Measurements from ENCODE around the gene GIMD1.

DNA sequence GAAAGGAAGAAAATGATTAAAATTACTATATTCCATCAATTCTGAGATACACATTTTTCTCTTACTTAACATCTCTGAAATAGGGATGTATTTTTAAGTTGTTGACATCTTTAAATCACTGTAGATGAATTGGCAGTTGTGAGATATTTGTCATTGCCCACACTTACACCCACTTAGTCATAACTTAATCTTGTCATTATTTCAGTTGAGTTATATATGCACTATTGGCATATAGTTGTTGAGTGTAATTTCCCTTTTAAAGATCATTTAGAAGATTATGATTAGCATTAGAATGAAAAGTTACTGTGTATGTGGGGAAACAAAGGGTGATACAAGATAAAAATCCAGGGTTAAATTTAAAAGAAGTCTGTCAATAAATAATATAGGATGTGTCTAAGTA, 50.1 kb downstream of the GIMD1 start:
- no peak for TF ChIP-seq EZH2 (IDR thresholded peaks at IDR 0.05; ENCODE audit: low read depth, unreplicated experiment)
- no peak for TF ChIP-seq POLR2AphosphoS5 (IDR thresholded peaks at IDR 0.05; ENCODE audit: low read depth)
- no peak for TF ChIP-seq JUNB (IDR thresholded peaks at IDR 0.05; ENCODE audit: unreplicated experiment)
- TF ChIP-seq, protein P1, sequence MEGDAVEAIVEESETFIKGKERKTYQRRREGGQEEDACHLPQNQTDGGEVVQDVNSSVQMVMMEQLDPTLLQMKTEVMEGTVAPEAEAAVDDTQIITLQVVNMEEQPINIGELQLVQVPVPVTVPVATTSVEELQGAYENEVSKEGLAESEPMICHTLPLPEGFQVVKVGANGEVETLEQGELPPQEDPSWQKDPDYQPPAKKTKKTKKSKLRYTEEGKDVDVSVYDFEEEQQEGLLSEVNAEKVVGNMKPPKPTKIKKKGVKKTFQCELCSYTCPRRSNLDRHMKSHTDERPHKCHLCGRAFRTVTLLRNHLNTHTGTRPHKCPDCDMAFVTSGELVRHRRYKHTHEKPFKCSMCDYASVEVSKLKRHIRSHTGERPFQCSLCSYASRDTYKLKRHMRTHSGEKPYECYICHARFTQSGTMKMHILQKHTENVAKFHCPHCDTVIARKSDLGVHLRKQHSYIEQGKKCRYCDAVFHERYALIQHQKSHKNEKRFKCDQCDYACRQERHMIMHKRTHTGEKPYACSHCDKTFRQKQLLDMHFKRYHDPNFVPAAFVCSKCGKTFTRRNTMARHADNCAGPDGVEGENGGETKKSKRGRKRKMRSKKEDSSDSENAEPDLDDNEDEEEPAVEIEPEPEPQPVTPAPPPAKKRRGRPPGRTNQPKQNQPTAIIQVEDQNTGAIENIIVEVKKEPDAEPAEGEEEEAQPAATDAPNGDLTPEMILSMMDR (conservative IDR thresholded peaks at IDR 0.05; ENCODE audit: low read depth in 2 of 2), result no peak
- TF ChIP-seq, protein P2, sequence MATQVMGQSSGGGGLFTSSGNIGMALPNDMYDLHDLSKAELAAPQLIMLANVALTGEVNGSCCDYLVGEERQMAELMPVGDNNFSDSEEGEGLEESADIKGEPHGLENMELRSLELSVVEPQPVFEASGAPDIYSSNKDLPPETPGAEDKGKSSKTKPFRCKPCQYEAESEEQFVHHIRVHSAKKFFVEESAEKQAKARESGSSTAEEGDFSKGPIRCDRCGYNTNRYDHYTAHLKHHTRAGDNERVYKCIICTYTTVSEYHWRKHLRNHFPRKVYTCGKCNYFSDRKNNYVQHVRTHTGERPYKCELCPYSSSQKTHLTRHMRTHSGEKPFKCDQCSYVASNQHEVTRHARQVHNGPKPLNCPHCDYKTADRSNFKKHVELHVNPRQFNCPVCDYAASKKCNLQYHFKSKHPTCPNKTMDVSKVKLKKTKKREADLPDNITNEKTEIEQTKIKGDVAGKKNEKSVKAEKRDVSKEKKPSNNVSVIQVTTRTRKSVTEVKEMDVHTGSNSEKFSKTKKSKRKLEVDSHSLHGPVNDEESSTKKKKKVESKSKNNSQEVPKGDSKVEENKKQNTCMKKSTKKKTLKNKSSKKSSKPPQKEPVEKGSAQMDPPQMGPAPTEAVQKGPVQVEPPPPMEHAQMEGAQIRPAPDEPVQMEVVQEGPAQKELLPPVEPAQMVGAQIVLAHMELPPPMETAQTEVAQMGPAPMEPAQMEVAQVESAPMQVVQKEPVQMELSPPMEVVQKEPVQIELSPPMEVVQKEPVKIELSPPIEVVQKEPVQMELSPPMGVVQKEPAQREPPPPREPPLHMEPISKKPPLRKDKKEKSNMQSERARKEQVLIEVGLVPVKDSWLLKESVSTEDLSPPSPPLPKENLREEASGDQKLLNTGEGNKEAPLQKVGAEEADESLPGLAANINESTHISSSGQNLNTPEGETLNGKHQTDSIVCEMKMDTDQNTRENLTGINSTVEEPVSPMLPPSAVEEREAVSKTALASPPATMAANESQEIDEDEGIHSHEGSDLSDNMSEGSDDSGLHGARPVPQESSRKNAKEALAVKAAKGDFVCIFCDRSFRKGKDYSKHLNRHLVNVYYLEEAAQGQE (IDR thresholded peaks at IDR 0.05; ENCODE audit: unreplicated experiment), result no peak
- no peak for TF ChIP-seq EZH2phosphoT487 (IDR thresholded peaks at IDR 0.05; ENCODE audit: unreplicated experiment)

Measured in GM23338 (cell line).